H1 (cell line): ENCODE data around the gene PTPRD. TPM values are rescaled to one million over a fixed set of nuclear protein-coding genes. Genes with fewer than 3 reads are reported as not detected.

Source experiments
- ASH2L ChIP-seq: fragments of 200-600, 300-600 bp; sonication (generic); IDR thresholded peaks from one replicate; pipeline ENCODE4 v1.7.1; 2017; ENCODE audit warnings: low read length
- CBX8 ChIP-seq: fragments of 300-800, 300-1000 bp; sonication (generic); IDR thresholded peaks from 2 replicates; pipeline ENCODE4 v1.7.1; 2016; ENCODE audit warnings: low read depth, low read length, borderline replicate concordance
- CHD1 ChIP-seq: IDR thresholded peaks from 2 replicates; pipeline ENCODE4 v1.6.1; 2012; ENCODE audit warnings: low read depth, low read length, improper control_type of control experiment
- CREB1 ChIP-seq: IDR thresholded peaks from 2 replicates; pipeline ENCODE4 v1.6.1; 2012; ENCODE audit warnings: inconsistent platforms
- EP300 ChIP-seq, 2 experiments: IDR thresholded peaks; 1 replicate in 1 of 2; 2 replicates in 1 of 2; pipeline ENCODE4 v1.6.1; 2011 to 2012; ENCODE audit warnings: low read depth in 2 of 2, low read length in 2 of 2, mild to moderate bottlenecking in 2 of 2, borderline replicate concordance in 1 of 2, inconsistent platforms in 1 of 2, moderate library complexity in 1 of 2
- MAFK ChIP-seq: IDR thresholded peaks from 2 replicates; pipeline ENCODE4 v1.6.1; 2012; ENCODE audit warnings: low read depth, mild to moderate bottlenecking, improper control_type of control experiment, low read length
- POLR2A ChIP-seq, 2 experiments: IDR thresholded peaks; 1 replicate in 1 of 2; 2 replicates in 1 of 2; pipeline ENCODE4 v1.6.1; 2011; ENCODE audit warnings: low read depth in 2 of 2, low read length in 2 of 2, mild to moderate bottlenecking in 2 of 2; ENCODE audit errors: control extremely low read depth in 1 of 2
- SUZ12 ChIP-seq: fragments of 200-600 bp; sonication (generic); IDR thresholded peaks from 2 replicates; pipeline ENCODE4 v1.6.1; 2012; ENCODE audit warnings: mild to moderate bottlenecking, inconsistent platforms, low read length, moderate library complexity, mixed read lengths
- USF2 ChIP-seq: IDR thresholded peaks from 2 replicates; pipeline ENCODE4 v1.6.1; 2011; ENCODE audit warnings: low read length, improper control_type of control experiment
- polyA plus RNA-seq, 7 experiments: library from polyadenylated mRNA; depleted of rRNA in 3 of 7; stranded (reverse) in 5 of 7; unstranded in 2 of 7; fragments of >200 nt in 5 of 7; fragments of 200-250 nt in 2 of 7; gene quantifications; 1 replicate in 5 of 7; 2 replicates in 1 of 7; 4 replicates in 1 of 7; pipeline versions ENCODE4 v1.2.1 to v1.2.3, GENCODE V29; 2011 to 2013; ENCODE audit warnings: missing spikeins in 2 of 7, mixed read lengths in 2 of 7
- total RNA-seq: library from RNA; stranded (reverse); fragmentation: NEBNext Ultra II Directional; extraction: Animal tissue kit (Norgen Biotek cat#: 25700); gene quantifications from 2 replicates; pipeline ENCODE4 v1.2.1, GENCODE V29; 2021

PTPRD gene
- total and polyA plus RNA-seq, 2 of the 8 experiments (the other 6 are each of a cell fraction or from before 2014, with no cell fraction given) = 17.2 to 77.0 TPM

- TF ChIP-seq CBX8 (no peak), EP300 (IDR thresholded peaks at IDR 0.05; ENCODE audit: borderline replicate concordance in 1 of 2, low read depth in 2 of 2, low read length in 2 of 2) (no peak), POLR2A (IDR thresholded peaks at IDR 0.05; ENCODE audit: control extremely low read depth in 1 of 2, low read depth in 2 of 2, low read length in 2 of 2) (no peak), USF2 (no peak), CREB1 (no peak), SUZ12 (no peak), ASH2L (no peak), MAFK (no peak), CHD1 (no peak)
Measured at GRCh38 chr9:8284884-8285283, 2327.9 kb downstream of the PTPRD start (continued).
